ENCODE data around the gene FANCC. TPM values are rescaled to one million over a fixed set of nuclear protein-coding genes. Genes with fewer than 3 reads are reported as not detected.
"Not testable (repeated sequence)": the region's sequence is repeated elsewhere in the genome, so short reads cannot be mapped to it uniquely, and the experiment has no call there.

Gene FANCC
- total RNA-seq, 1 donor: 3.8 TPM

- peaks cover 15% of the 10 kb centered on the region for H3K4me1 ChIP-seq (ENCODE audit: insufficient read depth, low read length)
- no peaks in the 10 kb centered on the region for H3K27me3 ChIP-seq (ENCODE audit: insufficient read depth, low read length)
- H3K4me3 ChIP-seq (ENCODE audit: low read length): no peak overlapping the region
- H3K9me3 ChIP-seq (ENCODE audit: low read depth, low read length): peaks cover 16% of the 10 kb centered on the region
These were observed 41.0 kb downstream of the FANCC start for GRCh38 chr9:95276395-95276954.

GRCh38 chr9:95274160-95274559 lies 43.3 kb downstream of the FANCC start:
- H3K4me1 ChIP-seq (ENCODE audit: insufficient read depth, low read length): peaks cover 15% of the 10 kb centered on the region
- H3K27me3 ChIP-seq (ENCODE audit: insufficient read depth, low read length); H3K4me3 ChIP-seq (ENCODE audit: low read length); H3K9me3 ChIP-seq (ENCODE audit: low read depth, low read length): not testable (repeated sequence)

- peaks cover 15% of the 10 kb centered on the region for H3K4me1 ChIP-seq (ENCODE audit: insufficient read depth, low read length)
- H3K9me3 ChIP-seq (ENCODE audit: low read depth, low read length): no peaks in the 10 kb centered on the region
- H3K4me3 ChIP-seq (ENCODE audit: low read length): no peak overlapping the region
- H3K27me3 ChIP-seq (ENCODE audit: insufficient read depth, low read length): no peaks in the 10 kb centered on the region
These were observed 44.0 kb downstream of the FANCC start for GRCh38 chr9:95273369-95274022.

GRCh38 chr9:95272830-95273229 lies 44.7 kb downstream of the FANCC start:
- Histone ChIP-seq H3K4me1 (ENCODE audit: insufficient read depth, low read length) (peaks cover 15% of the 10 kb centered on the region), H3K9me3 (ENCODE audit: low read depth, low read length) (no peaks in the 10 kb centered on the region), H3K27me3 (ENCODE audit: insufficient read depth, low read length) (no peaks in the 10 kb centered on the region), H3K4me3 (ENCODE audit: low read length) (no peak overlapping the region)

- Histone ChIP-seq H3K9me3 (ENCODE audit: low read depth, low read length) (no peaks in the 10 kb centered on the region), H3K4me3 (ENCODE audit: low read length) (no peak overlapping the region), H3K27me3 (ENCODE audit: insufficient read depth, low read length) (no peaks in the 10 kb centered on the region), H3K4me1 (ENCODE audit: insufficient read depth, low read length) (peaks cover 19% of the 10 kb centered on the region)
These were observed 46.7 kb downstream of the FANCC start for GRCh38 chr9:95270790-95271189.

- H3K4me3 ChIP-seq (ENCODE audit: low read length); H3K27me3 ChIP-seq (ENCODE audit: insufficient read depth, low read length); H3K9me3 ChIP-seq (ENCODE audit: low read depth, low read length): not testable (repeated sequence)
- peaks cover 19% of the 10 kb centered on the region for H3K4me1 ChIP-seq (ENCODE audit: insufficient read depth, low read length)
These were observed 47.4 kb downstream of the FANCC start for GRCh38 chr9:95269803-95270773.

GRCh38 chr9:95268681-95269080 lies 48.8 kb downstream of the FANCC start:
- no peaks in the 10 kb centered on the region for H3K9me3 ChIP-seq (ENCODE audit: low read depth, low read length)
- peaks cover 14% of the 10 kb centered on the region for H3K4me1 ChIP-seq (ENCODE audit: insufficient read depth, low read length)

GRCh38 chr9:95266649-95267048 lies 50.9 kb downstream of the FANCC start:
- Histone ChIP-seq H3K9me3 (ENCODE audit: low read depth, low read length) (no peaks in the 10 kb centered on the region), H3K27me3 (ENCODE audit: insufficient read depth, low read length) (no peaks in the 10 kb centered on the region), H3K4me1 (ENCODE audit: insufficient read depth, low read length) (peaks cover 4% of the 10 kb centered on the region), H3K4me3 (ENCODE audit: low read length) (no peak overlapping the region)

More at GRCh38 chr9:95268681-95269080, 48.8 kb downstream of the FANCC start:
- H3K27me3 ChIP-seq (ENCODE audit: insufficient read depth, low read length): no peaks in the 10 kb centered on the region
- H3K4me3 ChIP-seq (ENCODE audit: low read length): no peak overlapping the region

GRCh38 chr9:95265960-95266359 lies 51.5 kb downstream of the FANCC start:
- Histone ChIP-seq H3K4me1 (ENCODE audit: insufficient read depth, low read length) (peaks cover 4% of the 10 kb centered on the region), H3K9me3 (ENCODE audit: low read depth, low read length) (no peaks in the 10 kb centered on the region), H3K27me3 (ENCODE audit: insufficient read depth, low read length) (no peaks in the 10 kb centered on the region), H3K4me3 (ENCODE audit: low read length) (no peak overlapping the region)

- Histone ChIP-seq H3K4me1 (ENCODE audit: insufficient read depth, low read length) (peaks cover 4% of the 10 kb centered on the region), H3K4me3 (ENCODE audit: low read length) (no peak overlapping the region), H3K9me3 (ENCODE audit: low read depth, low read length) (no peaks in the 10 kb centered on the region), H3K27me3 (ENCODE audit: insufficient read depth, low read length) (no peaks in the 10 kb centered on the region)
These were observed 52.4 kb downstream of the FANCC start for GRCh38 chr9:95264954-95265615.

- Histone ChIP-seq H3K27me3 (ENCODE audit: insufficient read depth, low read length) (no peaks in the 10 kb centered on the region), H3K4me3 (ENCODE audit: low read length) (no peak overlapping the region), H3K9me3 (ENCODE audit: low read depth, low read length) (no peaks in the 10 kb centered on the region), H3K4me1 (ENCODE audit: insufficient read depth, low read length) (peaks cover 2% of the 10 kb centered on the region)
These were observed 55.6 kb downstream of the FANCC start for GRCh38 chr9:95261890-95262289.

GRCh38 chr9:95250462-95251221 lies 66.9 kb downstream of the FANCC start:
- Histone ChIP-seq H3K4me1 (ENCODE audit: insufficient read depth, low read length) (no peaks in the 10 kb centered on the region), H3K9me3 (ENCODE audit: low read depth, low read length) (no peaks in the 10 kb centered on the region), H3K4me3 (ENCODE audit: low read length) (no peak overlapping the region), H3K27me3 (ENCODE audit: insufficient read depth, low read length) (no peaks in the 10 kb centered on the region)

- Histone ChIP-seq H3K4me3 (ENCODE audit: low read length) (no peak overlapping the region), H3K9me3 (ENCODE audit: low read depth, low read length) (no peaks in the 10 kb centered on the region), H3K27me3 (ENCODE audit: insufficient read depth, low read length) (no peaks in the 10 kb centered on the region), H3K4me1 (ENCODE audit: insufficient read depth, low read length) (no peaks in the 10 kb centered on the region)
These were observed 67.5 kb downstream of the FANCC start for GRCh38 chr9:95249986-95250385.

GRCh38 chr9:95246547-95246946 lies 71.0 kb downstream of the FANCC start:
- H3K4me1 ChIP-seq (ENCODE audit: insufficient read depth, low read length): no peaks in the 10 kb centered on the region
- H3K4me3 ChIP-seq (ENCODE audit: low read length): no peak overlapping the region
- H3K27me3 ChIP-seq (ENCODE audit: insufficient read depth, low read length): no peaks in the 10 kb centered on the region
- H3K9me3 ChIP-seq (ENCODE audit: low read depth, low read length): no peaks in the 10 kb centered on the region
